Bronchial epithelial cell (primary cell): ENCODE data around the gene ZSWIM6. TPM values are rescaled to one million over a fixed set of nuclear protein-coding genes. Genes with fewer than 3 reads are reported as not detected.
A peak's percentile ranks its signal among the peaks of the same experiment; 100 is the strongest.

Experiments
- DNase-seq: peaks from one replicate; pipeline ENCODE4 v3.0.0-alpha.2; 2010; ENCODE audit warnings: low read depth
- FAIRE-seq: peaks from 2 replicates; lab custom pipeline; 2011; peaks lifted over from hg19 to GRCh38; lab: Jason Lieb, UNC
- H3K27me3 ChIP-seq: 2 replicates; pipeline ENCODE4 v1.5.1; 2011; ENCODE audit warnings: low read length; ENCODE audit not compliant: control insufficient read depth, insufficient read depth
- H3K36me3 ChIP-seq: 2 replicates; pipeline ENCODE4 v1.5.1; 2011; ENCODE audit warnings: low read length; ENCODE audit not compliant: control insufficient read depth, insufficient read depth
- H3K4me3 ChIP-seq: 2 replicates; pipeline ENCODE4 v1.5.1; 2011; ENCODE audit warnings: mild to moderate bottlenecking, low read depth, low read length, control low read depth
- total RNA-seq: library from RNA; depleted of rRNA; stranded (reverse); fragments of >200 nt; gene quantifications from 2 replicates; pipeline ENCODE4 v1.2.1, GENCODE V29; 2014
- TF ChIP-seq, protein P1 (sequence below): IDR thresholded peaks from 2 replicates; pipeline ENCODE4 v1.5.1; 2011; ENCODE audit warnings: mild to moderate bottlenecking, moderate library complexity, low read length, control low read depth, inconsistent platforms; ENCODE audit not compliant: insufficient read depth, severe bottlenecking

ZSWIM6 gene
- total RNA-seq, 1 donor from 2014 or later = 5.8 TPM

DNA sequence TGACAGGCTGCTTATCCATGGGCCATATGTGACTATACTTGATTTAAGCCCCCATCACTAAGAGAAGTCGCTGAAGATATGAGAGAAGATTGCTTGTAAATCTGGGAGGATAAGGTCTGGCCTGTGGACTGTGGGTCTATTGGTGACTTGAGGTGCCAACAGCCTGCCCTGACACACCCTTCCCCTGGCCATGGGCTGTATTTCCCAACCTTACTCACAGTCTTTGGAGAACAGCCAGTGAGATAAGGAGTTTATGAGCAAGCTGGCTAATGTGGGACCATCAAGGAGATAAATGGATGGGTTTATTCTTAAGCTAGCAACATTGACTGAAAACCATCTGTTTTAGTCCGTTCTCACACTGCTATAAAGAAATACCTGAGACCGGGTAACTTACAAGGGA is 231.3 kb downstream of the ZSWIM6 start:
- TF ChIP-seq, protein P1, sequence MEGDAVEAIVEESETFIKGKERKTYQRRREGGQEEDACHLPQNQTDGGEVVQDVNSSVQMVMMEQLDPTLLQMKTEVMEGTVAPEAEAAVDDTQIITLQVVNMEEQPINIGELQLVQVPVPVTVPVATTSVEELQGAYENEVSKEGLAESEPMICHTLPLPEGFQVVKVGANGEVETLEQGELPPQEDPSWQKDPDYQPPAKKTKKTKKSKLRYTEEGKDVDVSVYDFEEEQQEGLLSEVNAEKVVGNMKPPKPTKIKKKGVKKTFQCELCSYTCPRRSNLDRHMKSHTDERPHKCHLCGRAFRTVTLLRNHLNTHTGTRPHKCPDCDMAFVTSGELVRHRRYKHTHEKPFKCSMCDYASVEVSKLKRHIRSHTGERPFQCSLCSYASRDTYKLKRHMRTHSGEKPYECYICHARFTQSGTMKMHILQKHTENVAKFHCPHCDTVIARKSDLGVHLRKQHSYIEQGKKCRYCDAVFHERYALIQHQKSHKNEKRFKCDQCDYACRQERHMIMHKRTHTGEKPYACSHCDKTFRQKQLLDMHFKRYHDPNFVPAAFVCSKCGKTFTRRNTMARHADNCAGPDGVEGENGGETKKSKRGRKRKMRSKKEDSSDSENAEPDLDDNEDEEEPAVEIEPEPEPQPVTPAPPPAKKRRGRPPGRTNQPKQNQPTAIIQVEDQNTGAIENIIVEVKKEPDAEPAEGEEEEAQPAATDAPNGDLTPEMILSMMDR = no peak
- FAIRE-seq (peak; percentile 80), DNase-seq (peak; percentile 63)
- H3K36me3 ChIP-seq = no peaks in the 10 kb centered on the region
- H3K4me3 ChIP-seq = no peak overlapping the region
- H3K27me3 ChIP-seq = no peaks in the 10 kb centered on the region

DNA sequence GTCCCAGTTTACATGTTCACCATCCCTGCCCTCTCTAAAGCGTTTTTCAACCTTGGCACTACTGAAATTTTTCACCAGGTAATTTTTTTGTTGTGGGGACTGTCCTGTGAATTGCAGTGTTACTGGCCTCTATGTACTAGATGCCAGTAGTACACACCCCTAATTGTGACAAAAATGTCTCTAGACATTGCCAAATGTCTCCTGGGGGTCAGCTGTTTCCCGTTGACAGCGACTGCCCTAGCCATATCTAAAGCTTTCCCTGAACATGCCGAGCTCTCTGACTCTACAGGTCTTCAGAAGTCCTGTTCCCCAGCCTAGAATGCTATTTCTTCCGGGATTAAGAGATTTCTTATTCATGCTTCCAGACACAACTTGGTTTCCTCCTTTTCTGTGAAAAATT is 235.3 kb downstream of the ZSWIM6 start:
- no peak for FAIRE-seq

DNA sequence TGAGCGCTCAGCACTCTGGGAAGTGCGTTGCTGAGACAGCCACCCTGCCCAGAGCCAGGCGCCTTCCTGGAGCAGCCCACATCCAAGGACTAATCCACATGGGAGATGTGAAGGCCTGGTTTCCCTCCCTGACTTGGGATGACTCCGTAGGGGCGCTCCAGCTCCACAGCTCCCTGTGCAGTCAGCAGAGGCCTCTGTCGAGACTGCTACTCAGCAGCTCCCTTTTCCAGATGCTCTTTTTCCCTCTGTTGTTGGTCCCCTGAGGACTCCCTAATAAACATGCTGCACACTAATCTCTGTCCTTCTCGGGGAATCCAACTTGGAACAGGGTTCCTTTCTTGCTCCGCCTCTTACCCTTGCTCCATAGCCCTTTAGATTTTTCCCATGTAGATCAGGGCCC is 237.3 kb downstream of the ZSWIM6 start:
- TF ChIP-seq, protein P1 = no peak
- Histone ChIP-seq H3K27me3 (no peaks in the 10 kb centered on the region), H3K4me3 (no peak overlapping the region), H3K36me3 (no peaks in the 10 kb centered on the region)
- FAIRE-seq = no peak
- DNase-seq = no peak

More for the DNA sequence above, 235.3 kb downstream of the ZSWIM6 start:
- Histone ChIP-seq H3K27me3 (no peaks in the 10 kb centered on the region), H3K36me3 (no peaks in the 10 kb centered on the region), H3K4me3 (no peak overlapping the region)
- no peak for DNase-seq
- TF ChIP-seq, protein P1 = no peak

DNA sequence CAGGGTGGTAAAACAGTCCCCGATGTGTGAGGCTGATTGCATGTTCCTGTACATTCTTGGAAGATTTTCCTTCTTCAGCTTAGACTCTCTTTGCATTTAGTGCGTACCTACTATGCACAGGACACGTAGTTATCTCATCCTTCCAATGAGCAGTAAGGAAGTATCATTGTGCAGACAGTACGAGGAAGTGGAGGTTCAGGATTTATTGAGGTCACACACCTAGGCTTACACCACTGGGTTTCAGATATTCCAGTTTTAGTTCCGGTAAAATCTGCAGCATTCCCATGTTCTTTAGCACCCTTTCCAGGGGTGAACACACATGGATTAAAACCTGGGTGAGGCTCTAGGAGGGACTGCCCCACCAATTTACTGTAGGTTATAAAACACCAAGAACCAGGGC is 238.7 kb downstream of the ZSWIM6 start:
- TF ChIP-seq, protein P1 = no peak
- FAIRE-seq (no peak), DNase-seq (no peak)
- H3K27me3 ChIP-seq = no peaks in the 10 kb centered on the region
- H3K4me3 ChIP-seq = no peak overlapping the region
- no peaks in the 10 kb centered on the region for H3K36me3 ChIP-seq

DNA sequence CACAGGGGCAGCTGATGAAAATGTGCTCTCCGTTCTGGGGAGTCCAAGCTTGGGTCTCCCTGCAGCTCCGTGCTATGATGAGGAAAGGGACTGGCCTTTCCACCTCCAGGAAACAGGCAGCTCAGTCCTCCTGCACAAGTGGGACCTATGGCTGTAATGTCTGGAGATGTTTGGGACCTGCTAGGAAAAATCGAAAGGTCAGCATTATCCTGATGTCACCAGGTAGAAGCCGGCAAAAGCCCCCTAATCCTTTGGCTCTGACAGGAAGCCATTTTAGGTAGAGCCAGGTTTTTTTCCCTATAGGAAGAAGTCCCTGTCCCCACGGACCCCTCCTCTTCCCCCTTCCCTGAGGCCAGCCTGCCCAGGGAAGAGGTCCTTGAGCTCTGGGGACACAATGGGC is 240.9 kb downstream of the ZSWIM6 start:
- FAIRE-seq = no peak
- TF ChIP-seq, protein P1 = no peak

DNA sequence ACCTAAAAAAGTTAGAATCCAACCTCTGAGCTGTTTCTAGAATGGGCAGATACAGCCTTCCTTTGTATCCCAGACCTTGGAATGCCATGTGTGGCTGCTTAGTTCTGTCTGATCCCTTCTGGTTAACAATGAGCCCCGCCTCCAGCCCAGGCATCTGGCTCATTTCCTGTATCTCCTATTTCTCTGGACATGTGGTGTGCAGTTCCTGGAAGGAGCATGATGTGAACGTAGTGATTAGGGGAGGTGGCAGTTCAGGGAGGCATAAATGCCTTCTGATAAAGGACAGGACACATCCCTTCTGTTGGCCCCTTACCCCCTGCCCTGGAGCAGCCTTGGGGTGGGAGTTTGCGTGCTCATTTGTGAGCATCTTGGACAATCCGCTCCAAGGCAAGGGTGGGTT is 243.0 kb downstream of the ZSWIM6 start:
- TF ChIP-seq, protein P1 = no peak
- H3K4me3 ChIP-seq = no peak overlapping the region
- DNase-seq (peak; percentile 61), FAIRE-seq (no peak)
- no peaks in the 10 kb centered on the region for H3K27me3 ChIP-seq
- H3K36me3 ChIP-seq = no peaks in the 10 kb centered on the region

More for the DNA sequence above, 240.9 kb downstream of the ZSWIM6 start:
- H3K4me3 ChIP-seq = no peak overlapping the region
- H3K27me3 ChIP-seq = no peaks in the 10 kb centered on the region
- no peaks in the 10 kb centered on the region for H3K36me3 ChIP-seq
- no peak for DNase-seq
